ENCODE results near the gene EXOC4.
A peak's percentile ranks its signal among the peaks of the same experiment; 100 is the strongest.

EXOC4 gene

GRCh38 chr7:134046594-134047128, 793.8 kb downstream of the EXOC4 start:
- Histone ChIP-seq H3K9ac (ENCODE audit: insufficient read length) (no peak overlapping the region), H3K4me3 (no peak overlapping the region), H3K9me3 (ENCODE audit: low read depth, low read length) (no peaks in the 10 kb centered on the region), H3K36me3 (ENCODE audit: insufficient read depth, low read length) (no peaks in the 10 kb centered on the region), H3K27ac (no peak overlapping the region)
- DNase-seq (ENCODE audit: low read depth, low spot score), result no peak
- TF ChIP-seq EZH2 (IDR thresholded peaks at IDR 0.05) (no peak), FOXP2 (optimal IDR thresholded peaks at IDR 0.05; ENCODE audit: control extremely low read depth, extremely low read length, insufficient read depth) (no peak), POLR2AphosphoS5 (IDR thresholded peaks at IDR 0.05; ENCODE audit: borderline replicate concordance, low read depth, low read length) (no peak)

- Histone ChIP-seq H3K9me3 (ENCODE audit: low read depth, low read length) (no peaks in the 10 kb centered on the region), H3K9ac (ENCODE audit: insufficient read length) (no peak overlapping the region), H3K4me3 (no peak overlapping the region), H3K36me3 (ENCODE audit: insufficient read depth, low read length) (no peaks in the 10 kb centered on the region), H3K27ac (no peak overlapping the region)
- no peak for DNase-seq (ENCODE audit: low read depth, low spot score)
- TF ChIP-seq FOXP2 (optimal IDR thresholded peaks at IDR 0.05; ENCODE audit: control extremely low read depth, extremely low read length, insufficient read depth), result no peak
- TF ChIP-seq POLR2AphosphoS5 (IDR thresholded peaks at IDR 0.05; ENCODE audit: borderline replicate concordance, low read depth, low read length), result no peak
- no peak for TF ChIP-seq EZH2 (IDR thresholded peaks at IDR 0.05)
These were observed 794.8 kb downstream of the EXOC4 start for GRCh38 chr7:134047675-134048074.

- Histone ChIP-seq H3K9ac (ENCODE audit: insufficient read length) (no peak overlapping the region), H3K4me3 (no peak overlapping the region), H3K9me3 (ENCODE audit: low read depth, low read length) (no peaks in the 10 kb centered on the region), H3K36me3 (ENCODE audit: insufficient read depth, low read length) (no peaks in the 10 kb centered on the region), H3K27ac (no peak overlapping the region)
- no peak for DNase-seq (ENCODE audit: low read depth, low spot score)
- TF ChIP-seq FOXP2 (optimal IDR thresholded peaks at IDR 0.05; ENCODE audit: control extremely low read depth, extremely low read length, insufficient read depth), result no peak
- no peak for TF ChIP-seq EZH2 (IDR thresholded peaks at IDR 0.05)
- TF ChIP-seq POLR2AphosphoS5 (IDR thresholded peaks at IDR 0.05; ENCODE audit: borderline replicate concordance, low read depth, low read length), result no peak
These were observed 795.3 kb downstream of the EXOC4 start for GRCh38 chr7:134048166-134048565.

GRCh38 chr7:134051020-134051419, 798.1 kb downstream of the EXOC4 start:
- no peaks in the 10 kb centered on the region for H3K9me3 ChIP-seq (ENCODE audit: low read depth, low read length)
- no peak overlapping the region for H3K4me3 ChIP-seq
- no peak for TF ChIP-seq POLR2AphosphoS5 (IDR thresholded peaks at IDR 0.05; ENCODE audit: borderline replicate concordance, low read depth, low read length)
- TF ChIP-seq EZH2 (IDR thresholded peaks at IDR 0.05), result no peak
- TF ChIP-seq FOXP2 (optimal IDR thresholded peaks at IDR 0.05; ENCODE audit: control extremely low read depth, extremely low read length, insufficient read depth), result no peak
- H3K36me3 ChIP-seq (ENCODE audit: insufficient read depth, low read length), result no peaks in the 10 kb centered on the region
- H3K9ac ChIP-seq (ENCODE audit: insufficient read length), result no peak overlapping the region
- no peak for DNase-seq (ENCODE audit: low read depth, low spot score)
- H3K27ac ChIP-seq, result no peak overlapping the region

- H3K27ac ChIP-seq, result no peak overlapping the region
- no peaks in the 10 kb centered on the region for H3K36me3 ChIP-seq (ENCODE audit: insufficient read depth, low read length)
- no peak overlapping the region for H3K4me3 ChIP-seq
- TF ChIP-seq POLR2AphosphoS5 (IDR thresholded peaks at IDR 0.05; ENCODE audit: borderline replicate concordance, low read depth, low read length) (no peak), EZH2 (IDR thresholded peaks at IDR 0.05) (no peak), FOXP2 (optimal IDR thresholded peaks at IDR 0.05; ENCODE audit: control extremely low read depth, extremely low read length, insufficient read depth) (no peak)
- no peak for DNase-seq (ENCODE audit: low read depth, low spot score)
- H3K9me3 ChIP-seq (ENCODE audit: low read depth, low read length), result no peaks in the 10 kb centered on the region
- H3K9ac ChIP-seq (ENCODE audit: insufficient read length), result no peak overlapping the region
These were observed 803.9 kb downstream of the EXOC4 start for GRCh38 chr7:134056816-134057215.

- peak overlapping the region; percentile 49; the same call in 1 of the 2 replicates for H3K27ac ChIP-seq
- no peak overlapping the region for H3K9ac ChIP-seq (ENCODE audit: insufficient read length)
- no peak overlapping the region for H3K4me3 ChIP-seq
- TF ChIP-seq FOXP2 (optimal IDR thresholded peaks at IDR 0.05; ENCODE audit: control extremely low read depth, extremely low read length, insufficient read depth) (no peak), POLR2AphosphoS5 (IDR thresholded peaks at IDR 0.05; ENCODE audit: borderline replicate concordance, low read depth, low read length) (no peak), EZH2 (IDR thresholded peaks at IDR 0.05) (no peak)
- no peaks in the 10 kb centered on the region for H3K36me3 ChIP-seq (ENCODE audit: insufficient read depth, low read length)
- H3K9me3 ChIP-seq (ENCODE audit: low read depth, low read length), result no peaks in the 10 kb centered on the region
- no peak for DNase-seq (ENCODE audit: low read depth, low spot score)
These were observed 805.6 kb downstream of the EXOC4 start for GRCh38 chr7:134058521-134058920.

GRCh38 chr7:134058980-134059379, 806.1 kb downstream of the EXOC4 start:
- DNase-seq (ENCODE audit: low read depth, low spot score), result no peak
- TF ChIP-seq EZH2 (IDR thresholded peaks at IDR 0.05) (no peak), POLR2AphosphoS5 (IDR thresholded peaks at IDR 0.05; ENCODE audit: borderline replicate concordance, low read depth, low read length) (no peak), FOXP2 (optimal IDR thresholded peaks at IDR 0.05; ENCODE audit: control extremely low read depth, extremely low read length, insufficient read depth) (no peak)
- Histone ChIP-seq H3K36me3 (ENCODE audit: insufficient read depth, low read length) (no peaks in the 10 kb centered on the region), H3K9ac (ENCODE audit: insufficient read length) (no peak overlapping the region), H3K4me3 (no peak overlapping the region), H3K27ac (no peak overlapping the region), H3K9me3 (ENCODE audit: low read depth, low read length) (no peaks in the 10 kb centered on the region)

GRCh38 chr7:134059921-134060320, 807.0 kb downstream of the EXOC4 start:
- DNase-seq (ENCODE audit: low read depth, low spot score), result no peak
- Histone ChIP-seq H3K27ac (no peak overlapping the region), H3K36me3 (ENCODE audit: insufficient read depth, low read length) (no peaks in the 10 kb centered on the region), H3K9ac (ENCODE audit: insufficient read length) (no peak overlapping the region), H3K9me3 (ENCODE audit: low read depth, low read length) (no peaks in the 10 kb centered on the region), H3K4me3 (no peak overlapping the region)
- TF ChIP-seq POLR2AphosphoS5 (IDR thresholded peaks at IDR 0.05; ENCODE audit: borderline replicate concordance, low read depth, low read length) (no peak), FOXP2 (optimal IDR thresholded peaks at IDR 0.05; ENCODE audit: control extremely low read depth, extremely low read length, insufficient read depth) (no peak), EZH2 (IDR thresholded peaks at IDR 0.05) (no peak)

- no peak for DNase-seq (ENCODE audit: low read depth, low spot score)
- no peak overlapping the region for H3K9ac ChIP-seq (ENCODE audit: insufficient read length)
- no peaks in the 10 kb centered on the region for H3K36me3 ChIP-seq (ENCODE audit: insufficient read depth, low read length)
- H3K9me3 ChIP-seq (ENCODE audit: low read depth, low read length), result no peaks in the 10 kb centered on the region
- no peak overlapping the region for H3K27ac ChIP-seq
- H3K4me3 ChIP-seq, result no peak overlapping the region
- TF ChIP-seq POLR2AphosphoS5 (IDR thresholded peaks at IDR 0.05; ENCODE audit: borderline replicate concordance, low read depth, low read length) (no peak), FOXP2 (optimal IDR thresholded peaks at IDR 0.05; ENCODE audit: control extremely low read depth, extremely low read length, insufficient read depth) (no peak), EZH2 (IDR thresholded peaks at IDR 0.05) (no peak)
These were observed 808.0 kb downstream of the EXOC4 start for GRCh38 chr7:134060874-134061273.

Measured in SK-N-MC (cell line).